Stimulated activated CD4-positive, alpha-beta T cell treated with anti-CD3 and anti-CD28 coated beads, Interleukin-4, amount 100 ng/mL, for 1 hour (primary cell): ENCODE results near the gene LRRC37A2.
"Not testable (repeated sequence)": the region's sequence is repeated elsewhere in the genome, so short reads cannot be mapped to it uniquely, and the experiment has no call there.

Experiments
- DNase-seq: peaks from one replicate; pipeline ENCODE4 v3.0.0-alpha.2; 2020

The LRRC37A2 gene

GRCh38 chr17:46598344-46598931 is 86.2 kb downstream of the LRRC37A2 start:
- DNase-seq = not testable (repeated sequence)

DNA sequence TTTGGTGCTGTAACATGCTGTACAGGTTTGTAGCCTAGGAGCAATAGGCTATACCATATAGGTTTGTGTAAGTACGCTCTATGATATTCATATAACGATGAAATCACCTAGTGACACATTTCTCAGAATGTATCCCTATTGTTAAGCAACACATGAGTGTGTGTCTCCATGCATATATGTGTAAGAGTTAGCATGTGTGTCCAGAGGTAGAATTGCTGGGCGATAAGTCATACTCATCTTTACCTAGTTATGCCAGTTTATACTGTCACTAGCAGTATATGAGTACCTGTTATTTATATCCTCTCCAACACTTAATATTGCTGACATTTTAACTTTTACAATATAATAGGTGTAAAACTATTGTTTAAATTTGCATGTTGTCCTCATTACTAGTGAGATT is 88.5 kb downstream of the LRRC37A2 start:
- DNase-seq = not testable (repeated sequence)

- DNase-seq = not testable (repeated sequence)
Measured at GRCh38 chr17:46603125-46603524, 90.9 kb downstream of the LRRC37A2 start.
